ENCODE measurements around the gene TSHZ2. TPM values are rescaled to one million over a fixed set of nuclear protein-coding genes. Genes with fewer than 3 reads are reported as not detected.
A peak's percentile ranks its signal among the peaks of the same experiment; 100 is the strongest.

The TSHZ2 gene
- total and polyA plus RNA-seq, 9 of the 15 experiments (the other 6 are each of a cell fraction or from before 2014, with no cell fraction given): 0.03 to 0.20 (median 0.05) TPM; not detected in 4

GRCh38 chr20:53194306-53195290 is 222.4 kb downstream of the TSHZ2 start:
- DNase-seq (ENCODE audit: extremely low read depth in 1 of 4, low spot score in 3 of 4): no peak
- H4K20me1 ChIP-seq (replicated peaks; ENCODE audit: control insufficient read depth, insufficient read depth, low read length): no peaks in the 10 kb centered on the region
- WGBS (ENCODE audit: insufficient coverage, low coverage, missing lambda C conversion rate): 6% methylated on average over 11 of the region's 11 CpGs
- peaks cover 5 to 16% of the 10 kb centered on the region in 2 experiments; a peak in 3 of 5 replicates for H3K27me3 ChIP-seq (ENCODE audit: control insufficient read depth in 2 of 2, insufficient read depth in 2 of 2, low read length in 2 of 2)
- peaks cover 0 to 6% of the 10 kb centered on the region in 2 experiments; a peak in 1 of 5 replicates for H3K4me1 ChIP-seq (replicated peaks in 1 of 2; ENCODE audit: control insufficient read depth in 2 of 2, insufficient read depth in 2 of 2, low read length in 2 of 2)
- H3K4me3 ChIP-seq: no peak overlapping the region
- no peaks in the 10 kb centered on the region for H3K36me3 ChIP-seq (ENCODE audit: control insufficient read depth, insufficient read depth, low read length)
- H3K9ac ChIP-seq (ENCODE audit: insufficient read depth in 1 of 2, low read depth in 2 of 2, low read length in 2 of 2): no peak overlapping the region
- in situ Hi-C loops (cut with MboI) (no loop called here), intact Hi-C loops (cut with micrococcal nuclease) (loop anchor here (5.0 kb wide), 1 partner anchor 72 kb away; no protein-coding TSS in a partner anchor)
- no peaks in the 10 kb centered on the region for H3K9me1 ChIP-seq (ENCODE audit: control insufficient read depth, insufficient read depth, low read length)
- no peaks in the 10 kb centered on the region for H3K9me3 ChIP-seq (replicated peaks; ENCODE audit: control insufficient read depth, insufficient read depth, low read depth, low read length)
- ChIA-PET CTCF (ENCODE audit: low intra/inter-chr PET ratio) (no interaction called here), POLR2A (no interaction called here)
- H3K79me2 ChIP-seq (ENCODE audit: control insufficient read depth, insufficient read depth, low read length): no peaks in the 10 kb centered on the region
- FAIRE-seq: peak; percentile 35
- H2AFZ ChIP-seq (ENCODE audit: low read depth, low read length): no peak overlapping the region
- H3K27ac ChIP-seq (ENCODE audit: extremely low read depth, low read depth, low read length): no peak overlapping the region
- no TSS peak for BruUV-seq (replicated peaks)
- H3K4me2 ChIP-seq (ENCODE audit: insufficient read depth, low read length): no peak overlapping the region
- ATAC-seq: no peak
- TF ChIP-seq MTF1 (CRISPR knock-in tag; IDR thresholded peaks at IDR 0.05; ENCODE audit: borderline replicate concordance) (no peak), PCBP1 (IDR thresholded peaks at IDR 0.05; ENCODE audit: low read depth, low read length, poor library complexity, severe bottlenecking) (no peak), NR2C2 (CRISPR knock-in tag; IDR thresholded peaks at IDR 0.05) (no peak), NR2C2 (tag; IDR thresholded peaks at IDR 0.05) (no peak), CC2D1A (IDR thresholded peaks at IDR 0.05) (no peak), SP1 (CRISPR knock-in tag; IDR thresholded peaks at IDR 0.05) (no peak), MYNN (IDR thresholded peaks at IDR 0.05) (no peak), MYNN (CRISPR knock-in tag; IDR thresholded peaks at IDR 0.05) (no peak), USF1 (CRISPR knock-in tag; IDR thresholded peaks at IDR 0.05) (no peak), PBX2 (CRISPR knock-in tag; IDR thresholded peaks at IDR 0.05; ENCODE audit: low read depth) (no peak), PBX2 (tag; conservative IDR thresholded peaks at IDR 0.05; ENCODE audit: low read depth) (peak; percentile 99), SNRNP70 (optimal IDR thresholded peaks at IDR 0.05; ENCODE audit: low read depth, low read length) (no peak), POLR2AphosphoS5 (IDR thresholded peaks at IDR 0.05; ENCODE audit: control insufficient read depth, insufficient read depth, low read depth, low read length) (no peak), ZBED1 (IDR thresholded peaks at IDR 0.05) (no peak), KDM1A (IDR thresholded peaks at IDR 0.05) (0 out of 4 replicates have a peak, but pooled peaks of 1 of the 2 experiments have one; percentile 8), PTTG1 (tag; IDR thresholded peaks at IDR 0.05; ENCODE audit: low read depth) (no peak), HNRNPL (IDR thresholded peaks at IDR 0.05; ENCODE audit: low read depth, low read length) (no peak), SNIP1 (IDR thresholded peaks at IDR 0.05; ENCODE audit: low read depth) (no peak)
- TF ChIP-seq, protein P1, sequence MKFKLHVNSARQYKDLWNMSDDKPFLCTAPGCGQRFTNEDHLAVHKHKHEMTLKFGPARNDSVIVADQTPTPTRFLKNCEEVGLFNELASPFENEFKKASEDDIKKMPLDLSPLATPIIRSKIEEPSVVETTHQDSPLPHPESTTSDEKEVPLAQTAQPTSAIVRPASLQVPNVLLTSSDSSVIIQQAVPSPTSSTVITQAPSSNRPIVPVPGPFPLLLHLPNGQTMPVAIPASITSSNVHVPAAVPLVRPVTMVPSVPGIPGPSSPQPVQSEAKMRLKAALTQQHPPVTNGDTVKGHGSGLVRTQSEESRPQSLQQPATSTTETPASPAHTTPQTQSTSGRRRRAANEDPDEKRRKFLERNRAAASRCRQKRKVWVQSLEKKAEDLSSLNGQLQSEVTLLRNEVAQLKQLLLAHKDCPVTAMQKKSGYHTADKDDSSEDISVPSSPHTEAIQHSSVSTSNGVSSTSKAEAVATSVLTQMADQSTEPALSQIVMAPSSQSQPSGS (CRISPR knock-in tag; IDR thresholded peaks at IDR 0.05): no peak
